Activated naive CD4-positive, alpha-beta T cell treated with anti-CD3 and anti-CD28 coated beads, Interleukin-2, amount 50 U/mL, for 72 hours (primary cell): ENCODE results near the gene GCNT1. TPM values are rescaled to one million over a fixed set of nuclear protein-coding genes. Genes with fewer than 3 reads are reported as not detected.
A peak's percentile ranks its signal among the peaks of the same experiment; 100 is the strongest.
"Not testable (repeated sequence)": the region's sequence is repeated elsewhere in the genome, so short reads cannot be mapped to it uniquely, and the experiment has no call there.

Experiments used
- ATAC-seq, 2 donors: fragments of 150-1000 bp; cut with Tn5 transposase; 2 replicates each; pipeline ENCODE4 v1.10.0; 2021; ENCODE audit warnings: mild to moderate bottlenecking in 2 of 2, moderate library complexity in 2 of 2
- DNase-seq, 2 donors: peaks; one replicate each; pipeline ENCODE4 v3.0.0; 2021 to 2022; ENCODE audit warnings: low spot score in 2 of 2
- H3K27ac Mint-ChIP-seq, 2 donors: one replicate each; pipeline ENCODE4 v1.8.0; 2022; ENCODE audit warnings: mild to moderate bottlenecking in 2 of 2, mixed read lengths in 2 of 2
- H3K36me3 Mint-ChIP-seq, 2 donors: one replicate each; pipeline ENCODE4 v1.8.0; 2022; ENCODE audit warnings: mixed read lengths in 2 of 2
- H3K9me3 Mint-ChIP-seq, 2 donors: one replicate each; pipeline ENCODE4 v1.8.0; 2022; ENCODE audit warnings: mixed read lengths in 2 of 2
- total RNA-seq, 2 donors: library from RNA; stranded (reverse); gene quantifications; one replicate each; pipeline ENCODE4 v1.2.3, GENCODE V29; 2022

Gene GCNT1
- total RNA-seq, 2 donors from 2014 or later, result 3.8 to 4.8 TPM

GRCh38 chr9:76434897-76435296 is 24.1 kb upstream of the GCNT1 start:
- not testable (repeated sequence) for DNase-seq, H3K9me3 Mint-ChIP-seq, H3K36me3 Mint-ChIP-seq, H3K27ac Mint-ChIP-seq, ATAC-seq

GRCh38 chr9:76437017-76437699 is 21.8 kb upstream of the GCNT1 start:
- not testable (repeated sequence) for H3K36me3 Mint-ChIP-seq, ATAC-seq, H3K9me3 Mint-ChIP-seq, DNase-seq
- peak overlapping the region in 1 of 2 donors; percentile 89 for H3K27ac Mint-ChIP-seq

GRCh38 chr9:76438841-76439588 is 20.0 kb upstream of the GCNT1 start:
- DNase-seq (no peak), ATAC-seq (peak; percentile 68 to 72)
- Mint-ChIP-seq H3K9me3 (no peaks in the 10 kb centered on the region), H3K27ac (peak overlapping the region; percentile 63 to 91), H3K36me3 (peaks cover 5 to 13% of the 10 kb centered on the region in 2 donors)

GRCh38 chr9:76441551-76442322 is 17.2 kb upstream of the GCNT1 start:
- DNase-seq (peak; percentile 49 to 71), ATAC-seq (peak; percentile 83 to 87)
- H3K9me3 Mint-ChIP-seq, result no peaks in the 10 kb centered on the region
- peaks cover 5 to 7% of the 10 kb centered on the region in 2 donors for H3K36me3 Mint-ChIP-seq
- peak overlapping the region; percentile 92 for H3K27ac Mint-ChIP-seq

- no peaks in the 10 kb centered on the region for H3K9me3 Mint-ChIP-seq
- ATAC-seq, result no peak
- no peak overlapping the region for H3K27ac Mint-ChIP-seq
- H3K36me3 Mint-ChIP-seq, result peaks cover 5 to 7% of the 10 kb centered on the region in 2 donors
- no peak for DNase-seq
Observed at GRCh38 chr9:76443887-76444286, 15.1 kb upstream of the GCNT1 start.

GRCh38 chr9:76444322-76444929 is 14.6 kb upstream of the GCNT1 start:
- Mint-ChIP-seq H3K9me3 (no peaks in the 10 kb centered on the region), H3K27ac (no peak overlapping the region), H3K36me3 (peaks cover 5 to 7% of the 10 kb centered on the region in 2 donors)
- DNase-seq (no peak), ATAC-seq (no peak)

- peaks cover 5 to 7% of the 10 kb centered on the region in 2 donors for H3K36me3 Mint-ChIP-seq
- no peaks in the 10 kb centered on the region for H3K9me3 Mint-ChIP-seq
- no peak overlapping the region for H3K27ac Mint-ChIP-seq
- ATAC-seq, result no peak
- DNase-seq, result no peak
Observed at GRCh38 chr9:76445976-76446375, 13.0 kb upstream of the GCNT1 start.

- no peak for ATAC-seq
- H3K27ac Mint-ChIP-seq, result no peak overlapping the region
- DNase-seq, result no peak
- peaks cover 0 to under 1% of the 10 kb centered on the region in 2 donors for H3K9me3 Mint-ChIP-seq
- H3K36me3 Mint-ChIP-seq, result peaks cover 0 to under 1% of the 10 kb centered on the region in 2 donors
Observed at GRCh38 chr9:76448501-76448900, 10.5 kb upstream of the GCNT1 start.

- DNase-seq, result no peak
- ATAC-seq, result no peak
- no peak overlapping the region for H3K27ac Mint-ChIP-seq
- peaks cover 0 to 4% of the 10 kb centered on the region in 2 donors for H3K36me3 Mint-ChIP-seq
- peaks cover 0 to 9% of the 10 kb centered on the region in 2 donors for H3K9me3 Mint-ChIP-seq
Observed at GRCh38 chr9:76451234-76451633, 7.7 kb upstream of the GCNT1 start.

- peaks cover 0 to 9% of the 10 kb centered on the region in 2 donors for H3K9me3 Mint-ChIP-seq
- ATAC-seq (no peak), DNase-seq (no peak)
- no peak overlapping the region for H3K27ac Mint-ChIP-seq
- H3K36me3 Mint-ChIP-seq, result peaks cover 0 to 4% of the 10 kb centered on the region in 2 donors
Observed at GRCh38 chr9:76452839-76453238, 6.1 kb upstream of the GCNT1 start.

- Mint-ChIP-seq H3K27ac (no peak overlapping the region), H3K9me3 (peaks cover 0 to 9% of the 10 kb centered on the region in 2 donors), H3K36me3 (peaks cover 0 to 4% of the 10 kb centered on the region in 2 donors)
- DNase-seq (no peak), ATAC-seq (no peak)
Observed at GRCh38 chr9:76453785-76454184, 5.2 kb upstream of the GCNT1 start.

- ATAC-seq (no peak), DNase-seq (no peak)
- peaks cover 0 to 9% of the 10 kb centered on the region in 2 donors for H3K9me3 Mint-ChIP-seq
- H3K27ac Mint-ChIP-seq, result peak overlapping the region in 1 of 2 donors; percentile 81
- H3K36me3 Mint-ChIP-seq, result peaks cover 0 to 4% of the 10 kb centered on the region in 2 donors
Observed at GRCh38 chr9:76454311-76454710, 4.7 kb upstream of the GCNT1 start.

- ATAC-seq (no peak), DNase-seq (no peak)
- peaks cover 4 to 5% of the 10 kb centered on the region in 2 donors for H3K36me3 Mint-ChIP-seq
- H3K27ac Mint-ChIP-seq, result no peak overlapping the region
- peaks cover 0 to 9% of the 10 kb centered on the region in 2 donors for H3K9me3 Mint-ChIP-seq
Observed at GRCh38 chr9:76456202-76456926, 2.6 kb upstream of the GCNT1 start.

GRCh38 chr9:76459694-76460635 is 983 bp downstream of the GCNT1 start:
- Mint-ChIP-seq H3K36me3 (peaks cover 0 to 5% of the 10 kb centered on the region in 2 donors), H3K27ac (peak overlapping the region; percentile 1 to 18), H3K9me3 (no peaks in the 10 kb centered on the region)
- no peak for DNase-seq
- ATAC-seq, result peak; percentile 1 to 3

- no peak for DNase-seq
- ATAC-seq, result no peak
- Mint-ChIP-seq H3K9me3 (no peaks in the 10 kb centered on the region), H3K27ac (no peak overlapping the region), H3K36me3 (peaks cover 0 to 5% of the 10 kb centered on the region in 2 donors)
Observed at GRCh38 chr9:76462126-76462525, 3.1 kb downstream of the GCNT1 start.
